Stimulated activated CD4-positive, alpha-beta T cell treated with anti-CD3 and anti-CD28 coated beads, Interleukin-15, amount 100 ng/mL, for 24 hours (primary cell): ENCODE results near the gene KIAA1328.
"Not testable (repeated sequence)": the region's sequence is repeated elsewhere in the genome, so short reads cannot be mapped to it uniquely, and the experiment has no call there.

Source experiments
- DNase-seq: peaks from one replicate; pipeline ENCODE4 v3.0.0-alpha.2; 2020

KIAA1328 gene

DNA sequence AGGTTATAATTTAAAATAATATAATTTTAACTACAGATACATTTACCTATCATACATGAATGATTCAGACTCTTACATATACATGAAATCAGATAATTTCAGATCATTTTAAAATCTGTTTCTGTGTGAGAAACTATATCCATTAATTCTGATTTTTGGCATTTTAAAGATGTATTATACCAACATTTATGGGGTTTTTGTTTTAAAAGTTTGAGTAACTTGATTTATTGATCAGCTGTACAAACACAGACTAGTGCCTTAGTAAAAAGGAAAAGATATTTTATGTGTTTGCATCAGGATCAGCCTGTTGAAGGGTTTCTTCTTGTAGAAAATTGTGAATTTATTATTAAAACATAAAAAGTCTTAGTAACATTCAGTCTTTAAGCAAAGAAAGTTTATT, 59.9 kb downstream of the KIAA1328 start:
- DNase-seq: no peak

DNA sequence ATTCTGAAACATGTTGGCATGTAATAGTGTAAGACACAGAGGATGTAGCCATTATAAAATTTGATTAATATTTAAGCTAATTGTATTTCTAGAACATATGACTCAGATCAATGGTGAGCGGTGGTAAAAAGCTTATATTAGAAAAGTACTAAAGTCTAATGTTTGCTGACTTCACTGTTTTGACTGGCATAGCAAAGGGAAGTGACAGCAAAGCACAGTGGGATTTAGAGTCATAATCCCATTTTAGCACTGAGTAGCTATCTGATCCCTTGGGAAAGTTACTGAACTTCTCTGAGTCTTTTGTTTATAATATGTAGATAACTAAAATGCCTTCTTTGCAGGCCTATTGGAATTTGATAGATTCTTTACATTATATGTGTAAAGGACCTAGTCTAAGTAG, 60.4 kb downstream of the KIAA1328 start:
- no peak for DNase-seq

DNA sequence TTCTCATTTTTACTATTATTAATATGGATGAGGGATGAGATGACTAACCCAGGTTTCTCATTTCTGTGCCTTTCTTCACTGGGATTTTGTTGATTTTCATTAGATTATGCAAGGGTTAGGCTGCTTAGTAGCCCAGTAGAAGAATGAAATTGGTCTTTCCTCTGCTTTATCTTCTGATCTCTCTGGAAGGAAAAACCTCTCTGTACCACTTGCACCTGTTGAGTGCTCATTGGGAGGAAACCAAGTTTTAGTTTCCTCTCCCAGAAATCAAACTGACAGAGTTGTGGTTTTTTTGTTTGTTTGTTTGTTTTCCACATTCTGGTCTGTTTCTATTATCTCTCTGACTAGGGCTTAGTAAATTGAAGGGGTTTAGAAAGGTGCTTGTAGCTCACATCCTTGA, 60.8 kb downstream of the KIAA1328 start:
- DNase-seq: no peak

DNA sequence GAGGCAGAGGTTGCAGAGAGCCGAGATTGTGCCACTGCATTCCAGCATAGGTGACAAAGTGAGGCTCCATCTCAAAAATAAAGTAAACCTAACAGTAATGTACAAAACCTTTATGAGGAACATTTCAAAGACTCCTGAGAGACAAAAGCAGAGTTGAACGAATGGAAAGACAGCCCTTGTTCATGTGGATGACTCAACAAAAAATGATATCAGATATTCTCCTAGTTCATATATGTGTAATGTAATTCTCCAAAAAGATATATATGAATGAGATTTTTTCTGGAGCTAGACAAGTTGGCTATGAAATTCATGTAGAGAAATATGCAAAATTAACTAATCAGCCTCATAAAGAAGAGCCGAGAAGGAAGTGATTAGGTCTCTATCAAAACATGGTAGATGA, 61.7 kb downstream of the KIAA1328 start:
- no peak for DNase-seq

DNA sequence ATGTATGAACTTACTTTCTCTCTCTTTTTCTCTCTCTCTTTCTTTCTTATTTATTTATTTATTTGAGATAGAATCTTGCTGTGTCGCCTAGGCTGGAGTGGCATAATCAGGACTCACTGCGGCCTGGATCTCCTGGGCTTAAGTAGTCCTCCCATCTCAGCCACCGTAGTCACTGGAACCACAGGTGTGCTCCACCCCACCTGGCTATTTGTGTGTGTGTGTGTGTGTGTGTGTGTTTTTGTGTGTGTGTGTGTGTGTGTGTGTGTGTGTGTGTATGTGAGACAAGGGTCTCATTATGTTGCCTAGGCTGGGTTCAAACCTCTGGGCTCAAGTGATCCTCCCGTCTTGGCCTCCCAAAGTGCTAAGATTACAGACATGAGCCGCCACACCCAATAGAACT, 64.3 kb downstream of the KIAA1328 start:
- no peak for DNase-seq

DNA sequence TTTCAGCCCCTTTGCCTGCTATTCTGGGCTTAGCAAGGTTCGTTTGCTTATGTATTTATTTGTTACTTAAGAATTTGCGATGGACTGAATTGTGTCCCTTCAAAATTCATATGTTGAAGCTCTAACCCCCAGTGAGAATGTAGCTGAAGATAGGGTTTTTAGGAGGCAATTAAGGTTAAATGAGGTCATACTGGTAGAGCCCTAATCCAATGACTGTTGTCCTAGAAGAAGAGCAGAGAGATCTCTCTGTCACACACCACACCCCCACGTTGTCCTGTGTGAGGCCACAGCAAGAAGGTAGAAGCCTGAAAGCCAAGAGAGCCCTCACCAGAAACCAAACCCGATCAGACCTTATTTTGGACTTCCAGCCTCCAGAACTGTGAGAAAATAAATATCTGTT, 66.7 kb downstream of the KIAA1328 start:
- DNase-seq: no peak

DNA sequence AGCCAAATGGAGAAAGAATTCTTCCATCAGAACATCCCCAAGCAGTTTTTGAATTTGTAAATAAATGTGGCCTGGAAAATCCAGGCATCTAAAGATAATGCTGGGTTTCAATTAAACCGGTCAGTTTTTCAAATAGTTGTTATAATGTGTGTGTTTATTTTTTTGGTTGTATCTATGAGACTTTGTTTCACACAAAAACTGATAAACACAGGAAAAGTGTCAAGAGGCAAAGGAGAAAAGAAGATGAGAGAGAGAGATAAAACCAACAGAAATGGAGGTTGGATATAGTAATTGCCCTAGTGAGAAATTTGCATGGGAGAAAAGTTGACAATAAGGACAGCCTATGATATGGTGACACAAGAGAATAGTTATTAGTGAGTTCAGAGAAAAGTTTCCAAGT, 68.3 kb downstream of the KIAA1328 start:
- no peak for DNase-seq

DNA sequence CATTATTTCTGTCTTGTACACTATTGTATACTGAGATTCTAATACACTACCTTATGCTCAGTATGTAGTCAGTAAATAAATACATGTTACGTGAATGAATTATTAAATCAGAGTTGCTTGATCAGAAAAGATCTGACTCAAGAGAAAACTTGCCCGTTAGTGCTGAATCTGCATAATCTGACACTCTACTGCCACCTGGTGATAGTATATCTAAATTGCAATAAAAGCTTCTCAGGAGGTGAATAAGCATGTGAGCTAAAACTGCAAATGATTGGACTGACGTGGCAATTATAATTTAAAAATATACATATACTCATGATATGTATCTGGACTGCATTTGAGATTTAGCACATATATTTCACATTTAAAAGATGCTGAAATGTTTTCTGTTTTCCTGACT, 70.4 kb downstream of the KIAA1328 start:
- no peak for DNase-seq

DNA sequence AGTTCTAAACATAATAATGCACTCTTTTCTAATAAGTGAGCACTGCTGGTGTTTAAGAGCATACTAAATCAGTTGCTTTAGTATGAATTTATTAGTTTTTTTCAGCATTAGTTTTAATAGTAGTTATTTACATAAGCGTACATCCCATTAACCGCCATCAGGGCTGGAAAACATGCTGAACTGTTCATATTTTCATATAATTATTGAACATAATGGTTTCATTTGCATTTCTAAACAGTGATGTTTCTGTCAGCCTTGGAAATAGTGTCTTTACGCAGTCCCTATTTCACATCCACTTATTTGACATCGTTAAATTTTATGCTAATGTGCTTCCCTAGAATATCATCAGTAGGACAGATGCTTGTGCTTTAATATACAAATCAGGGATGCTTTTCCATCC, 71.5 kb downstream of the KIAA1328 start:
- DNase-seq: no peak

DNA sequence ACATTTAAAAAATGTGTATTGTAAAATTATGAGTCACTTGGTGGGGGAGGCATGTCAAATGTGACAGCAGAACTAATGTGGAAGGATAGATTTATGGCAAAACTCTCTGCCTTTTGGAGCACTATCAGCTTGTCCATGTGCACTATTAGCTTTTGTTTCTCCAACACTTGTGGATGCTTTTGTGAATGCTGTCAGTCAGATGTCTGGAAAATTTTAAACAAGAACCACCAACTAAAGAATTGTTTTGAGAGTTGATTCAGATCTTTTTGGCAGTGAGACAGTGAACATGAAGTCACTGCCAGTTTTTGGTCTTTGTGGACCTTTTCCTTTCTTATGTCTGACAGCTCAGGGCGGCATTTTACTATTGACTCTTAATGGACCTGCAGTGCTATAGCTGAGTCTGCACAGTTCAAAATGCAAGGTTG, 72.4 kb downstream of the KIAA1328 start:
- no peak for DNase-seq

DNA sequence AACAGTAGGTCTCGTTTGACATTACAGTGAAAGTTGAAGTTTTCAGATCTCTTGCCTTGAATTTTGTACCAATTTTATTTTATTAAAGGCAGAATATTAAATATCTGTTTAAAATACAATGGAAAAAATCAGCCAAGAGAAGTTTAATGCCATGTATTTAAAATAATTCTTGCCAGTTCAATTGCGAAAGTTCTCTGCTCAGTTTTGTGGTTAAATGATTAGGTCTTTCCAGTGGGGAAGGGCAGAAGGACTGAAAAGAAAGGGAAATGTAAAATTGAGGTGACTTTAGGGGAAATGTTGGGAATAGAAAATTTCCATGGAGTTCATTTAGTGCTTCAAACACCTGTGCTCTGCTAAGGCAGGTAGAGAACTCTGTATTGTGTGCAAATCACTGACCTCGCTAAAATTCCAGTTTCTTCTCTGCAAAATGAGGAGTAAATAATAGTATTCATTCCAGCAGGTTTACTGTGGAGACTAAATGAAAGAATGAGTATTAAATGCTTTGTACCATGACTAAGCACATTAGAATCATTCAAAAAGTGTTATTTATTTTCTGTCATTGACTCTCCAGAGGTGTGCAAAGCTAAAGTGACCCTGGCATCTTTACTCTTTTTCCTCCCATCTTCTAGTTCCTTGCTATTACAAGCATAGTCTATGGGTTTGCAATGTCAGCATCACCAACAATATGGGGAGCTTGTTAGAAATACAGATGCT, 74.4 kb downstream of the KIAA1328 start:
- DNase-seq: no peak

DNA sequence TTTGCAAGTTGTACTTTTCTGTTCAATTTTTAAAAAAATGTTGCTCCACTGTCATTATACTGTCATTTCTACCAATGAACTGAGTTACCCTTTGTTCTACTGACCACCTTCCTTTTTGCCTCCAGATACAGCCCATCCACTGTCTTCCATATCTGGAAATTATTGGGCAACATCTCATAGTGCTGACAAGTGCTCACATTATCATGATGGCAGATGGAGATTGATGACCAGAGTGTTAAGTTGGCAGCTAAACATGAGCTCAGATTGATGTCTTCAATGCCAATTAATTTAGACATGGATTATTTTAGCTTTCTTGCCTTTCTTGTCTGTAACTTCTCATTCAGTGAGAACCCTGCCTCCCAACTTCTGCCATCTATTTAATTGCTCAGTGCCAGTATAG, 76.6 kb downstream of the KIAA1328 start:
- no peak for DNase-seq

DNA sequence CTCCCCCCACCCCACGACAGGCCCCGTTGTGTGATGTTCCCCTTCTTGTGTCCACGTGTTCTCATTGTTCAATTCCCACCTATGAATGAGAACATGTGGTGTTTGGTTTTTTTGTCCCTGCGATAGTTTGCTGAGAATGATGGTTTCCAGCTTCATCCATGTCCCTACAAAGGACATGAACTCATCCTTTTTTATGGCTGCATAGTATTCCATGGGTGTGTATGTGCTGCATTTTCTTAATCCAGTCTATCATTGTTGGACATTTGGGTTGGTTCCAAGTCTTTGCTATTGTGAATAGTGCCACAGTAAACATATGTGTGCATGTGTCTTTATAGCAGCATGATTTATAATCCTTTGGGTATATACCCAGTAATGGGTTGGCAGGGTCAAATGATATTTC, 80.4 kb downstream of the KIAA1328 start:
- not testable (repeated sequence) for DNase-seq

DNA sequence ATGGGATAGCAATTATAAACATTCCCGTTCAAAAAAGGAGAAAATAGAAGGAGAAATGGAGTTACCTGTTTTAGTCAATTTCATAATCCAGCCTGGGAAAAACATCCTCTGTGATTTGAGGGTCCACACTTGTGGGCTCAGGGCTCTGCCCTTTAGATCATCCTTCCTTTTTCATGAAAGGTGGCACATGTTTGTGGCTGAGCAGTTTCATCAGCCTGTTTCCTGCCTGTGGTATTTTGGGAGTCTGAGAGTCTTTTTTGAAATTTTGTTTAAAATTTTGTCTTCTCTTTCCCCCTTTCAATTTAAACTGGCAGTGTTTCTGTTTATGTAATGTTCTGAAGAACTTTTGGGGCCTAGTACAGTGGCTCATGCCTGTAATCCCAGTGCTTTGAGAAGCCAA, 84.0 kb downstream of the KIAA1328 start:
- DNase-seq: no peak

DNA sequence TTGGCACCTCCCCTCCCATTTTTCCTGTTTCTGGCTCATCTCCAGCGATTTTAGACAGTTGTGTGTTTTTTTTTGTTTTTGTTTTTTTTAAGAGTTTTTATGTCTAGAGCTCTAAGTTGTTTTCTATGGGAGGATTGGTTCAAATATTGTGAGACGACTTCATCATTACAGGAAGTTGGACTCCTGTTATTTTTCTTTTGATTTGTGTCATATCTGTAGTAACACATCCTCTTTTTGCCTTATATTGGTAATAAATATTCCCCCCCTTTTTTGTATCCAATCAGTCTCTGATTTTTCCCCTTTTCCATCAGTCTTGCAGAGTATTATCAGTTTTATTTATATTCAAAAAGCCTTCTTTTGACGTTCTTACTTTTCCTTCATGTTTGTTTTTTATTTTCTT, 89.0 kb downstream of the KIAA1328 start:
- no peak for DNase-seq

DNA sequence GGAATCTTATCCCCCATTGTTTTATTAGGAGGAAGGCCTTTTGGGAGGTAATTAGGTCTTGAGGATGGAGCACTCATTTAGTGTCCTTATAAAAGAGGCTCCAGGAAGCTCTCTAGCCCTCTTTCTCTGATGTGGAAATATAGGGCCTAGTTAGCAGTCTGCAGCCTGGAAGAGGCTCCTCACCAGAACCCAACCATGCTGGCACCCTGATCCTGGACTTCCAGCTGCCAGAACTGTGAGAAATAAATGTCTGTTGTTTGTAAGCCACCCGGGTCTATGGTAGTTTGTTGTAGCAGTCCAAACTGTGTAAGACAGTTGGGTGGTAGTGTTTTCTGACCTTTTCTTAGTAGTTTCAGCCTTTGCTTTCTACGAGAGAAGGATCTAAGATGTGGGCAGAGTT, 100.7 kb downstream of the KIAA1328 start:
- DNase-seq: no peak

DNA sequence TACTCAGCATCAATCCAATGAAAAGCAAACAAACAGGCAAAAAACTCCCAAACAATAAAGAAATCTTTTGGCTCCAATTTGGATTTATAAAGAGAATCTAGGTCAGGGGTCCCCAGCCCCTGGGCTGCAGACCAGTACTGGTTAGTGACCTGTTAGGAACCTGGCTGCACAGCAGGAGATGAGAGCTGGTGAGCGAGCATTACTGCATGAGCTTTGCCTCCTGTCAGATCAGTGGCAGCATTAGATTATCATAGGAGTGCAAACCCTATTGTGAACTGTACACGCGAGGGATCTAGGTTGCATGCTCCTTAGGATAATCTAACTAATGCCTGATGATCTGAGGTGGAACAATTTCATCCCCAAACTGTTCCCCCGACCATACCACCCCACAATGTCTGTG, 102.2 kb downstream of the KIAA1328 start:
- no peak for DNase-seq

DNA sequence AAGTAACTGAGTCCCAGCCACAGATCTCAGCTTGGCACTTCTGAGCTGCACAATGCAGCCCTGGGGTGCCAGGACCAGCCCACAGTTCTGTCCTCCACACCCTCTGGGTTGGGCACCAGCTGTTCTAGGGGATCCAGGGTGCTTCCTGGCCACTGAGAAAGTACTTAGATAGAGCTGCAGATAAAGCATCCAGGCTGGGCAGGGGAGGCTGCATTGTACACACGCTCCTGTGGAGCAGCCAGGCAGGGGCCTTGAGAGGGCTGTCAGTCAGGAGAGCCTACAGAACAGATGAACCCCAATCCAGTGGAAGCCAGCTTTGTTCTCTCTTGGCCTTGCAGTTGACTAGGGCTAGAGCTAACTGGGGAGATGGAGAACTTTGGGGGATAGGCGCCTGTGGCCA, 104.6 kb downstream of the KIAA1328 start:
- DNase-seq: no peak

DNA sequence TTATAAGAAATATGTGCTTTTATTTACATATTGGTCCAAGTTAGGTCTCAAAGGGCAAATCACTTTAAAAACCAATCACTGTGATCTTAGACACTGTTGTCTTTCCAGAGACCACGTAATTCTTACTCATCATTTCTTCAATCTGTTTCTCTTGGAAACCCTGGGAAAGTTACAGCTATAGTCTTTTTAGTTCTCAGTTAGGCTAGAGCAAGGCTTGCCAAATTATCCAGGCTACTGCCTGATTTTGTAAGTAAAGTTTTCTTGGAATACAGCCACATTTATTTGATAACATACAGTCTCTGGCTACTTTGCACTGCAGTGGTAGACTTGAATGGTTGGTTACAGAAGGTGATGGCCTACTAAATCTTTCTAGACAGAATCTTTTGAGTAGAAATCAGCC, 106.0 kb downstream of the KIAA1328 start:
- DNase-seq: no peak

DNA sequence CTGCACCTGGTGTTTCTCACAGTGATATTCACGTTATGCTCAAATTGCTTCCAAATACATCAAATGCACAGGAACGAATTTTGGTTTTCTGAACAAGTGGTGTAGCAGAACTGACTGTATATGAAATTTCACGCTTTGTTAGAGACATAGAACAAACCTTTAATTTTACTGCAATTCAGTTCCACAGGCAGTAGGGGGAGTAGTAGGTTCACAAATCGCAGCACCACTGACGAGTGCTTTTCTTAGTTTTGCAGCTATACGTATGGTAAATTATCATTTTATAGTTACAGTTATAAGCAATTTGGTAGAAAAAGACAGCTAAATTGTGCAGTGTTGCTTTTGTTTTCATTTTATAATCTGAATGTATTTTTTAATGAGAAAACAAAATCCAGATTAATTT, 113.3 kb downstream of the KIAA1328 start:
- no peak for DNase-seq

DNA sequence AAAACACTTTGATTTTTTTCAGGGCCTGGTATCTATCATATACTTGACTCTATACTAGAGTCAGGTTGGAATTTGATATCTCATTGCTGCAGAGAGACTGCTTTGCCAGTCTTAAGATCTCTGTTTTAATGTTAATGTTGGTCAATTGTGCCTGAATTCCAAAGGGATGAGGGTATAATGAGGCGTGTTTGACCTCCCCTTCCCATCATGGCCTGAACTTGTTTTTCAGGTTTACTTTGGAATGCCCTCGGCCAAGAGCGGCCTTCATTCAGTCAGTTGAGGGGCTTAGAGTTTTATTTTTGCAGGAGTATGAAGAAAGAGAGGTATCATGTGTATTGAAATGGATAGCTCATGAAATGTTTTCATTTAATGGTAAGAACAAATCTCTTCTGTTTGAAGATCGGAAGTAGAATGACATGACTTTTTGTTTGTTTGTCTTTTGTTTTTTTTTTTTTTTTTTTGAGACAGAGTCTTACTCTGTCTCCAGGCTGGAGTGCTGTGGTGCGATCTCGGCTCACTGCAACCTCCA, 119.0 kb downstream of the KIAA1328 start:
- DNase-seq: no peak

DNA sequence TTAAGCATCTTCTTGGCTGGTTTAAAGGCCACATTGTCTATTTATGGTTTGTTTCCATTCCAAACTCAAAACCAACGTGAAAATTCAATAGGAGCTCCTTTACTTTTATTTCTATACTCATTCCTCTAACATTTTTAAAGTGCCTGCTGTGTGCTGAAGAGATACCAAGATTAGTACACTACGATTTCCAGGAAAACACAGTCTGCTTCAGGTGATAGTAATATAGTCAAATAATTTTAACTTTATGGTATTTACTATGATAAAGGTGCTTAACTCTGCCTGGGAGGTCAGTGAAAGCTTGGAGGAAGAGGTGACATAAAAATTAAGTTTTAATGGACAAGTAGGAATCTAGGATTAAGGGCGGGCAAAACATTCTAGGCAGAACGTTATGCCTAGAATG, 121.4 kb downstream of the KIAA1328 start:
- no peak for DNase-seq

DNA sequence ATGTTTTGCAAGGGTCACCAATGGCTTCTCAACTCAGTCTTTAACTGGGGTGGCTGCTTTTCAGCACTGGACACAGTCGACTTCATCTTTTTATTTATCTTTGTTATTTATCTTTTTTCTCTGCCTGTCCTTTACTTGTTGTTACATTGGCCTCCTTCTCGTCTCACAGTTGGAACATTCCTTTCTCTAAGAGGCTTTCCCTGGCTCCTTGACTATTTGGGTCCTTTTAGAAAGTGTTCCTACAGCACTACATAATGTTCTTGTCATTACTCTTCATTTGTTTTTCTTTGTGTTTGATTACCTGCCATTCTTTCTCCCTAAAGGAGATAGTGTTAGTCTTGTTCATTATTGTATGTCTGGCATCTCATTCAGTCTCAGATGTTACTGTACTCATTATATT, 122.0 kb downstream of the KIAA1328 start:
- no peak for DNase-seq

DNA sequence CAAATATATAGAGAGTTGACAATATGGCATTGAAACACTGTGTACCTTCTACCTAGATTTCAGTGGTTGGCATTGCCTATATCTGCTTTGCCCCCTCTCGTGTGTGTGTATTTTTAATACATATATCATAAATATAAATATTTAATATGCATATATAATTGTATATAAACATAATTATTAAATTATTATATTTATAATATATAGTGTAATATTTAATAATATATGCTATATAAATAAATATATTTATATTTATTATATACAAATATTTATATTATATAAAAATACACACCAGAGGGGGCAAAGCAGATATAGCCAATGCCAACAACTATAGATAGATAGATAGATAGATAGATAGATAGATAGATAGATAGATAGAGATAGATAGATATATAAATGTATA, 124.1 kb downstream of the KIAA1328 start:
- DNase-seq: no peak

DNA sequence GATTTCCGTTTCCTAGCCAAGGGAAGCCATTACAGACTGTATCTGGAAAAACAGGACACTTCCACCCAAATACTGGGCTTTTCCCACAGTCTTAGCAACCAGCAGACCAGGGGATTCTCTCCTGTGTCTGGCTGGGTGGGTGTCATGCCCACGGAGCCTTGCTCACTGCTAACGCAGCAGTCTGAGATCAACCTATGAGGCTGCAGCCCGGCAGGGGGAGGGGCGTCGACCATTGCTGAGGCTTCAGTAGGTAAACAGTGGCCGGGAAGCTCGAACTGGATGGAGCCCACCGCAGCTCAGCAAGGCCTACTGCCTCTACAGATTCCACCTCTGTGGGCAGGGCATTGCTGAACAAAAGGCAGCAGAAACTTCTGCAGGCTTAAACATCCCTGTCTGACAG, 131.1 kb downstream of the KIAA1328 start:
- DNase-seq: no peak
